GM10248 (cell line): Measurements from ENCODE around the gene DTNB.

ENCODE experiments used
- CTCF ChIA-PET: fragments of 300-600 bp; sonication (Branson Sonifier 250); formaldehyde crosslinking; extraction: SDS; loops from one replicate; lab custom pipeline; 2021; ENCODE audit warnings: antibody characterized with exemption; lab: Yijun Ruan, JAX
- POLR2A ChIA-PET: fragments of 350-650 bp; sonication (Branson Sonifier 250); formaldehyde crosslinking; extraction: SDS; loops from one replicate; lab custom pipeline; 2020; ENCODE audit warnings: antibody characterized with exemption; lab: Yijun Ruan, JAX
- DNase-seq: peaks from one replicate; pipeline ENCODE4 v3.0.0; 2012; ENCODE audit errors: extremely low spot score
- CTCF ChIP-seq: IDR thresholded peaks from 2 replicates; pipeline ENCODE4 v1.5.1; 2012; ENCODE audit warnings: mild to moderate bottlenecking, low read depth; ENCODE audit errors: extremely low read depth, missing control alignments, control extremely low read depth

The DTNB gene

GRCh38 chr2:25624635-25625034 lies 48.7 kb downstream of the DTNB start:
- CTCF ChIA-PET, result interaction anchor here (0.6 to 2.8 kb wide), 4 partner anchors 18 to 40 kb away, joined by 3 to 15 read pairs (median 8); no protein-coding TSS in a partner anchor
- TF ChIP-seq CTCF, result no peak
- POLR2A ChIA-PET, result no interaction called here
- no peak for DNase-seq

GRCh38 chr2:25623361-25623760 lies 50.0 kb downstream of the DTNB start:
- no peak for TF ChIP-seq CTCF
- no peak for DNase-seq
- ChIA-PET POLR2A (no interaction called here), CTCF (interaction anchor here (2.2 to 2.8 kb wide), 3 partner anchors 17 to 41 kb away, joined by 5 to 15 read pairs (median 11); no protein-coding TSS in a partner anchor)

- ChIA-PET POLR2A (no interaction called here), CTCF (interaction anchor here (1.3 to 1.4 kb wide), 3 partner anchors 11 to 14 kb away, joined by 3 to 4 read pairs (median 4); no protein-coding TSS in a partner anchor)
- TF ChIP-seq CTCF, result no peak
- no peak for DNase-seq
Measured at GRCh38 chr2:25620711-25621110, 52.7 kb downstream of the DTNB start.

GRCh38 chr2:25620077-25620476 lies 53.3 kb downstream of the DTNB start:
- DNase-seq, result no peak
- ChIA-PET POLR2A (no interaction called here), CTCF (interaction anchor here (1.3 to 1.4 kb wide), 3 partner anchors 10 to 13 kb away, joined by 3 to 4 read pairs (median 4); no protein-coding TSS in a partner anchor)
- no peak for TF ChIP-seq CTCF

GRCh38 chr2:25619185-25619584 lies 54.2 kb downstream of the DTNB start:
- ChIA-PET CTCF (interaction anchor here (1.1 to 1.6 kb wide), 3 partner anchors 9 to 27 kb away, joined by 3 to 10 read pairs (median 3); no protein-coding TSS in a partner anchor), POLR2A (no interaction called here)
- no peak for TF ChIP-seq CTCF
- DNase-seq, result no peak

GRCh38 chr2:25618676-25619075 lies 54.7 kb downstream of the DTNB start:
- CTCF ChIA-PET, result interaction anchor here (1.1 to 1.6 kb wide), 4 partner anchors 9 to 46 kb away, joined by 3 to 10 read pairs (median 4); no protein-coding TSS in a partner anchor
- TF ChIP-seq CTCF, result no peak
- DNase-seq, result no peak
- POLR2A ChIA-PET, result no interaction called here
